GM23248 (cell line): Measurements from ENCODE around the gene ARHGAP10.

Experiments
- EZH2 ChIP-seq: fragments of 200-600 bp; sonication (generic); IDR thresholded peaks from 2 replicates; pipeline ENCODE4 v1.6.1; 2018; ENCODE audit warnings: antibody characterized with exemption, mild to moderate bottlenecking; ENCODE audit not compliant: insufficient read depth, poor library complexity, severe bottlenecking
- EZH2phosphoT487 ChIP-seq: fragments of 200-600 bp; sonication (generic); IDR thresholded peaks from 2 replicates; pipeline ENCODE4 v1.6.1; 2018; ENCODE audit warnings: antibody characterized with exemption, moderate library complexity, mild to moderate bottlenecking, low read depth; ENCODE audit not compliant: insufficient read depth

DNA sequence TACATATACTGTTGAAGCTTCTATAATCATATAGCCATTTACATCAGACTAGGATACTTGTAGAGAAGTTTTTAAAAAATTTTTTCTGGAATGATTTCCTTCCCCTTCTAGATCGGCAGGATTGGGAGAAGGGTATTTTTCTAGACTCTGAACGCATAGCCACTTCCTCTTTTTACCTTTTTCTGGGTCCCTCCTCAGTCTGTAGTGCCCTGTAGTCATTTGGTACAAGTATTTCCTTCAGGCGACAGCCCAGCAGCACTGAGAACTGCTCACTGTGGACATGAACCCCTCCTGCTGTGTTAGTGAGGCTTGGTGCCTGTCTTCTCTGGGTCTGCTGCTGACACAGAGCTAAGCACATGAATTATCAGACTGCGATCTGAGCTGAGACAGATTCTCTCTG, 255.4 kb downstream of the ARHGAP10 start:
- TF ChIP-seq EZH2: no peak
- no peak for TF ChIP-seq EZH2phosphoT487
